H1 (cell line): ENCODE results near the gene HOTAIR. TPM values are rescaled to one million over a fixed set of nuclear protein-coding genes. Genes with fewer than 3 reads are reported as not detected.

Source experiments
- CHD2 ChIP-seq: IDR thresholded peaks from 2 replicates; pipeline ENCODE4 v1.6.1; 2012; ENCODE audit warnings: low read length, improper control_type of control experiment
- CTBP2 ChIP-seq: IDR thresholded peaks from 2 replicates; pipeline ENCODE4 v1.7.0; 2011; ENCODE audit warnings: borderline replicate concordance, mild to moderate bottlenecking, moderate library complexity, mixed read lengths, low read length; ENCODE audit not compliant: insufficient read depth, insufficient read length
- EGR1 ChIP-seq: IDR thresholded peaks from 2 replicates; pipeline ENCODE4 v1.6.1; 2011; ENCODE audit warnings: low read depth, low read length, borderline replicate concordance
- EZH2 ChIP-seq: fragments of 200-600 bp; sonication (generic); IDR thresholded peaks from 2 replicates; pipeline ENCODE4 v1.7.1; 2012; ENCODE audit warnings: low read depth, mild to moderate bottlenecking, moderate library complexity, low read length, inconsistent platforms; ENCODE audit not compliant: severe bottlenecking
- FOSL1 ChIP-seq: IDR thresholded peaks from 2 replicates; pipeline ENCODE4 v1.6.1; 2011; ENCODE audit warnings: mild to moderate bottlenecking, low read depth, low read length, moderate library complexity; ENCODE audit not compliant: insufficient read depth
- GABPA ChIP-seq: IDR thresholded peaks from 2 replicates; pipeline ENCODE4 v1.6.1; 2011; ENCODE audit warnings: mild to moderate bottlenecking, low read length, moderate library complexity, borderline replicate concordance; ENCODE audit not compliant: insufficient read depth
- HDAC2 ChIP-seq, 2 experiments: fragments of 300-600 bp in 1 of 2; sonication (generic) in 1 of 2; IDR thresholded peaks; 2 replicates each; pipeline ENCODE4 v1.6.1; 2011 to 2012; ENCODE audit warnings: low read depth in 2 of 2, low read length in 2 of 2, mild to moderate bottlenecking in 2 of 2, moderate library complexity in 2 of 2, borderline replicate concordance in 1 of 2, inconsistent platforms in 1 of 2
- HDAC6 ChIP-seq: IDR thresholded peaks from one replicate; pipeline ENCODE4 v1.7.1; 2012; ENCODE audit warnings: low read depth, mild to moderate bottlenecking, inconsistent platforms, low read length, moderate library complexity
- MAFK ChIP-seq: IDR thresholded peaks from 2 replicates; pipeline ENCODE4 v1.6.1; 2012; ENCODE audit warnings: low read depth, mild to moderate bottlenecking, improper control_type of control experiment, low read length
- MAX ChIP-seq: IDR thresholded peaks from 2 replicates; pipeline ENCODE4 v1.6.1; 2012; ENCODE audit warnings: inconsistent platforms
- NANOG ChIP-seq: IDR thresholded peaks from 2 replicates; pipeline ENCODE4 v1.6.1; 2011; ENCODE audit warnings: low read length, low read depth, mild to moderate bottlenecking, inconsistent platforms; ENCODE audit not compliant: insufficient read depth, poor library complexity, severe bottlenecking
- POLR2A ChIP-seq, 2 experiments: IDR thresholded peaks; 1 replicate in 1 of 2; 2 replicates in 1 of 2; pipeline ENCODE4 v1.6.1; 2011; ENCODE audit warnings: low read depth in 2 of 2, low read length in 2 of 2, mild to moderate bottlenecking in 2 of 2; ENCODE audit errors: control extremely low read depth in 1 of 2
- POLR2AphosphoS5 ChIP-seq: IDR thresholded peaks from 2 replicates; pipeline ENCODE4 v1.6.1; 2011; ENCODE audit warnings: low read depth, low read length
- RAD21 ChIP-seq, 2 experiments: IDR thresholded peaks in 1 of 2; conservative IDR thresholded peaks in 1 of 2; 2 replicates each; pipeline ENCODE4 v1.6.1; 2011; ENCODE audit warnings: low read depth in 2 of 2, low read length in 2 of 2, improper control_type of control experiment in 1 of 2, inconsistent platforms in 1 of 2, mild to moderate bottlenecking in 1 of 2, moderate library complexity in 1 of 2
- RXRA ChIP-seq: IDR thresholded peaks from 2 replicates; pipeline ENCODE4 v1.6.1; 2011; ENCODE audit warnings: low read depth, mild to moderate bottlenecking, low read length, moderate library complexity; ENCODE audit not compliant: insufficient read depth
- SIX5 ChIP-seq: IDR thresholded peaks from 2 replicates; pipeline ENCODE4 v1.6.1; 2011; ENCODE audit warnings: mild to moderate bottlenecking, low read depth, low read length
- SP1 ChIP-seq: IDR thresholded peaks from 2 replicates; pipeline ENCODE4 v1.6.1; 2011; ENCODE audit warnings: low read depth, low read length
- polyA plus RNA-seq, 7 experiments: library from polyadenylated mRNA; depleted of rRNA in 3 of 7; stranded (reverse) in 5 of 7; unstranded in 2 of 7; fragments of >200 nt in 5 of 7; fragments of 200-250 nt in 2 of 7; gene quantifications; 1 replicate in 5 of 7; 2 replicates in 1 of 7; 4 replicates in 1 of 7; pipeline versions ENCODE4 v1.2.1 to v1.2.3, GENCODE V29; 2011 to 2013; ENCODE audit warnings: missing spikeins in 2 of 7, mixed read lengths in 2 of 7
- total RNA-seq: library from RNA; stranded (reverse); fragmentation: NEBNext Ultra II Directional; extraction: Animal tissue kit (Norgen Biotek cat#: 25700); gene quantifications from 2 replicates; pipeline ENCODE4 v1.2.1, GENCODE V29; 2021

Gene HOTAIR
- total and polyA plus RNA-seq, 2 of the 8 experiments (the other 6 are each of a cell fraction or from before 2014, with no cell fraction given), result not detected

GRCh38 chr12:53973236-53974042, 1.3 kb downstream of the HOTAIR start (continued):
- TF ChIP-seq EGR1 (peak; percentile 46; the same call in 1 of the 2 replicates), FOSL1 (no peak), CHD2 (no peak), EZH2 (peak; percentile 93), RXRA (no peak), RAD21 (IDR thresholded peaks at IDR 0.05 in 1 of 2, conservative IDR thresholded peaks at IDR 0.05 in 1 of 2; ENCODE audit: low read depth in 2 of 2, low read length in 2 of 2) (no peak), GABPA (no peak), SIX5 (no peak), POLR2AphosphoS5 (no peak), POLR2A (IDR thresholded peaks at IDR 0.05; ENCODE audit: control extremely low read depth in 1 of 2, low read depth in 2 of 2, low read length in 2 of 2) (no peak), MAFK (no peak), HDAC6 (no peak), MAX (peak; percentile 49), SP1 (no peak), HDAC2 (IDR thresholded peaks at IDR 0.05; ENCODE audit: borderline replicate concordance in 1 of 2, low read depth in 2 of 2, low read length in 2 of 2) (no peak), NANOG (no peak), CTBP2 (no peak)
